ENCODE data around the gene COBL.

The COBL gene

GRCh38 chr7:51080216-51080615 lies 236.4 kb downstream of the COBL start:
- in situ Hi-C loops (cut with HindIII; ENCODE audit: low pct_ligation_motif_present, low sequenced_read_pairs): no loop called here
- no peaks in the 10 kb centered on the region for H3K36me3 ChIP-seq (replicated peaks)
- peaks cover 2% of the 10 kb centered on the region for H3K27me3 ChIP-seq (replicated peaks)
- TF ChIP-seq CTCF (IDR thresholded peaks at IDR 0.05; ENCODE audit: low read depth, low read length, missing control alignments): no peak
- H3K27ac ChIP-seq: no peak overlapping the region
- no peak overlapping the region for H3K4me3 ChIP-seq (ENCODE audit: low read depth, low read length)
- DNase-seq: no peak

DNA sequence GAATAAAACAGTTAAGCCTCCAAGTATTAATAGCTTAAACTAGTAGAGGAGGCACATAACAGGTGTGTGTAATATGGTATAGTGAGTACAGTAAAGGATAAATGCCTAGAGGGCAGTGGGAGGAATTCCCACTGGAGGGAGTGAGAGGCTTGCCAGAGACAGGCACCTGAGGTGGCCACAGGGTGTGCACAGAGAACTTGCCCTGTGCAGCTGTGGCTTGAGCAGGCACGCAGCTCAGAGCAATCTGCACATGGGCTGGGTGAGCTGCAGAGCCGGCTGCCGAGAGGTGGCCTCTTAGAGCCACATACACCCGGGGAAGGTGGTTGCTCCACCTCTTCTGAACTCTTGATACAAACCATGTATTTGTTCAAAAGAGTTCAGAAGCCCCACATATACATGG lies 237.1 kb downstream of the COBL start:
- in situ Hi-C loops (cut with HindIII; ENCODE audit: low pct_ligation_motif_present, low sequenced_read_pairs): no loop called here
- no peak for DNase-seq
- H3K36me3 ChIP-seq (replicated peaks): no peaks in the 10 kb centered on the region
- H3K27ac ChIP-seq: no peak overlapping the region
- peaks cover 2% of the 10 kb centered on the region for H3K27me3 ChIP-seq (replicated peaks)
- no peak overlapping the region for H3K4me3 ChIP-seq (ENCODE audit: low read depth, low read length)
- no peak for TF ChIP-seq CTCF (IDR thresholded peaks at IDR 0.05; ENCODE audit: low read depth, low read length, missing control alignments)

DNA sequence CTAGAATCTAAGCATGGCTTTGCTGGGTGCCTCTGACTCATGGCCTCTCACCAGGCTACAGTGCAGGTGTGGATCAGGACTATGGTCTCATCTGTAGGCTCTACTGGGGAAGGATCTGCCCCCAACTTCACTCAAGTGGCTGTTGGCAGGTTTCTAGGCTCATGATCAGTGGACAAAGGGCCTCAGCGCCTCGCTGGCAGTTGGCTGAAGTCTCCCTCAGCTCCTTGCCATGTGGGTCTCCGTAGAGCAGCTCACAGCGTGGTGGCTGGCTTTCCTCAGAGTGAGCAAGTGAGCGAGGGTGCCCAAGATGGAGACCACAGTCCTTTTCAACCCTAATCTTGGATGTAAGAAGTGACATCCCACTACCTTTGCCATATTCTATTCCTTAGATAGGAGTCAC lies 238.0 kb downstream of the COBL start:
- in situ Hi-C loops (cut with HindIII; ENCODE audit: low pct_ligation_motif_present, low sequenced_read_pairs): no loop called here
- no peak for TF ChIP-seq CTCF (IDR thresholded peaks at IDR 0.05; ENCODE audit: low read depth, low read length, missing control alignments)

GRCh38 chr7:51077987-51078370 lies 238.6 kb downstream of the COBL start:
- DNase-seq: no peak
- no peak overlapping the region for H3K27ac ChIP-seq
- H3K27me3 ChIP-seq (replicated peaks): peaks cover 2% of the 10 kb centered on the region
- in situ Hi-C loops (cut with HindIII; ENCODE audit: low pct_ligation_motif_present, low sequenced_read_pairs): no loop called here
- H3K36me3 ChIP-seq (replicated peaks): no peaks in the 10 kb centered on the region
- TF ChIP-seq CTCF (IDR thresholded peaks at IDR 0.05; ENCODE audit: low read depth, low read length, missing control alignments): no peak
- H3K4me3 ChIP-seq (ENCODE audit: low read depth, low read length): no peak overlapping the region

More for the DNA sequence above, 238.0 kb downstream of the COBL start:
- peaks cover 2% of the 10 kb centered on the region for H3K27me3 ChIP-seq (replicated peaks)
- H3K27ac ChIP-seq: no peak overlapping the region
- DNase-seq: no peak
- no peaks in the 10 kb centered on the region for H3K36me3 ChIP-seq (replicated peaks)
- no peak overlapping the region for H3K4me3 ChIP-seq (ENCODE audit: low read depth, low read length)

- TF ChIP-seq CTCF (IDR thresholded peaks at IDR 0.05; ENCODE audit: low read depth, low read length, missing control alignments): no peak
- DNase-seq: no peak
- Histone ChIP-seq H3K4me3 (ENCODE audit: low read depth, low read length) (no peak overlapping the region), H3K27ac (no peak overlapping the region), H3K27me3 (replicated peaks) (peaks cover 2% of the 10 kb centered on the region), H3K36me3 (replicated peaks) (no peaks in the 10 kb centered on the region)
- in situ Hi-C loops (cut with HindIII; ENCODE audit: low pct_ligation_motif_present, low sequenced_read_pairs): no loop called here
Observed at GRCh38 chr7:51077316-51077986, 239.2 kb downstream of the COBL start.

Data from brain microvascular endothelial cell (primary cell).